ENCODE measurements around the gene ORC2. TPM values are rescaled to one million over a fixed set of nuclear protein-coding genes. Genes with fewer than 3 reads are reported as not detected.
A peak's percentile ranks its signal among the peaks of the same experiment; 100 is the strongest.

Gene ORC2
- total and polyA plus RNA-seq, 2 experiments from 2014 or later: 8.8 to 14.9 TPM

DNA sequence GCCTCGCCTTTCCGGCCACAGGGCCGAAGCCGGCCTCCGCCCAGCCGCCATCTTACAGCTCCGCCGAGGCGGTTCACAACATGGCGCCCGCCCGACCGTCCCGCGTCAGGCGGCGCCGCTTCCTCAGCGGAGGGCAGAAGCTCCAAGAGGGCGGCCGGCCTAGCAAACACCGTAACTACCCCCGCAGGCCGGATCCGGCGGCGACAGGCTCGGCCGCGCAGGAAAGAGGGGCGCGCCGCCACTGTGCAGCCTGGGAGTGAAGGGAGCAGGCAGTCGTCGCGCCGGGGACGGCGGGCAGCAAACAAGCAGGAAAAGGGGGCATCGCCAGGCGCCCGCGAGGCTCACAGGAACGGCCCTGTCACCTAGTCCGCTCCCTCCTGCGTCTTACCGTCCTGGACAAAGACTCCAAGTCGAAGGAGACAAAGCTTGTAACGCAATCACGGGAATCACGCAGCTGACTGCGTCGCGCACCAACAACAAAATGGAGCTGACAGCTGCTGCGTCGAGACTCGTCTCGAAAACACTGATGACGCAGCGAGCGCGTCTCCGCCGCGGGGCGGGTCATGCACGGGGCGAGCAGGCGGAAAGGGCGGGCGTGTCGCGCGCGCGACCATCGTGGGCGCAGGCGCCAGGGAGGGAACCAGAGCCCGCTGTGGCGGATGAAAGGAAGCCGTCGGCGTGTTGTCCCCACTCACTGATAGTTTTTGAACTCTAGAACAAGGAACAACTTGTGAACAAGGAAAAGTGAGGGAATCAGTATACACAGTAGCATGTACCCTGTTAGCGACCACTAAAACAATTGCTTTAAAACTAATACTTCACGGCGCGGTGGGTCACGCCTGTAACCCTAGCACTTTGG, 99.1 kb downstream of the ORC2 start, which contains the start of gene CLK1:
TSS of gene CLK1 (minus strand) at position 483 of the 859 bp plus-strand sequence. CDS start 2,796 bp downstream, outside the sequence.
- no peaks in the 10 kb centered on the region for H3K27me3 ChIP-seq
- peak within 1 kb of the TSS; percentile 99 for H3K27ac ChIP-seq
- H3K9me3 ChIP-seq (ENCODE audit: low read depth): no peaks in the 10 kb centered on the region
- peaks cover 31% of the 10 kb centered on the region for H3K4me1 ChIP-seq (ENCODE audit: low read depth)
- peak; percentile 93 to 95 for DNase-seq (ENCODE audit: low read depth in 1 of 2, low spot score in 1 of 2)
- peak within 1 kb of the TSS; percentile 65 for H3K4me3 ChIP-seq
- TF ChIP-seq, protein P1, sequence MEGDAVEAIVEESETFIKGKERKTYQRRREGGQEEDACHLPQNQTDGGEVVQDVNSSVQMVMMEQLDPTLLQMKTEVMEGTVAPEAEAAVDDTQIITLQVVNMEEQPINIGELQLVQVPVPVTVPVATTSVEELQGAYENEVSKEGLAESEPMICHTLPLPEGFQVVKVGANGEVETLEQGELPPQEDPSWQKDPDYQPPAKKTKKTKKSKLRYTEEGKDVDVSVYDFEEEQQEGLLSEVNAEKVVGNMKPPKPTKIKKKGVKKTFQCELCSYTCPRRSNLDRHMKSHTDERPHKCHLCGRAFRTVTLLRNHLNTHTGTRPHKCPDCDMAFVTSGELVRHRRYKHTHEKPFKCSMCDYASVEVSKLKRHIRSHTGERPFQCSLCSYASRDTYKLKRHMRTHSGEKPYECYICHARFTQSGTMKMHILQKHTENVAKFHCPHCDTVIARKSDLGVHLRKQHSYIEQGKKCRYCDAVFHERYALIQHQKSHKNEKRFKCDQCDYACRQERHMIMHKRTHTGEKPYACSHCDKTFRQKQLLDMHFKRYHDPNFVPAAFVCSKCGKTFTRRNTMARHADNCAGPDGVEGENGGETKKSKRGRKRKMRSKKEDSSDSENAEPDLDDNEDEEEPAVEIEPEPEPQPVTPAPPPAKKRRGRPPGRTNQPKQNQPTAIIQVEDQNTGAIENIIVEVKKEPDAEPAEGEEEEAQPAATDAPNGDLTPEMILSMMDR (IDR thresholded peaks at IDR 0.05; ENCODE audit: low read depth, low read length): no peak
- peaks cover 19% of the 10 kb centered on the region for H3K36me3 ChIP-seq

DNA sequence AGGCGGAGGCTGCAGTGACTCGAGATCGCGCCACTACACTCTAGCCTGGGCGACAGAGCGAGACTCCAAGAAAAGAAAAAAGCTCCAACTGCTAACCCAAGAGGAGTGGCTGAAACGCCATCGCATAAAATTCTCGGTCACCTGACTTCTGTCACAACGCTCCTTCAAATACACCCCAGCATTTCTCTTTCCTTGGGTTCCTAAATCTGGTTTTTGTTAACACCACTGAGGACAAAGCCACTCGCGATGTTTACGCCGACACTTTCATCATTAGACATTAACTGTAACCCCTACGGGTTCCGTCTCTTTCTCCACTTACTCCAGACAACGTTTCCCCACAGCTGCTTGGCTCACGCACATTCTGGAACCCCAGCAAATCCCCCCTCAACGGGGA, 99.7 kb downstream of the ORC2 start:
- Histone ChIP-seq H3K36me3 (peaks cover 25% of the 10 kb centered on the region), H3K4me3 (peak overlapping the region; percentile 65), H3K9me3 (ENCODE audit: low read depth) (no peaks in the 10 kb centered on the region), H3K27ac (peak overlapping the region; percentile 99), H3K4me1 (ENCODE audit: low read depth) (peaks cover 31% of the 10 kb centered on the region), H3K27me3 (no peaks in the 10 kb centered on the region)
- DNase-seq (ENCODE audit: low read depth in 1 of 2, low spot score in 1 of 2): peak in 1 of 2 donors; percentile 31
- TF ChIP-seq, protein P1 (IDR thresholded peaks at IDR 0.05; ENCODE audit: low read depth, low read length): no peak

DNA sequence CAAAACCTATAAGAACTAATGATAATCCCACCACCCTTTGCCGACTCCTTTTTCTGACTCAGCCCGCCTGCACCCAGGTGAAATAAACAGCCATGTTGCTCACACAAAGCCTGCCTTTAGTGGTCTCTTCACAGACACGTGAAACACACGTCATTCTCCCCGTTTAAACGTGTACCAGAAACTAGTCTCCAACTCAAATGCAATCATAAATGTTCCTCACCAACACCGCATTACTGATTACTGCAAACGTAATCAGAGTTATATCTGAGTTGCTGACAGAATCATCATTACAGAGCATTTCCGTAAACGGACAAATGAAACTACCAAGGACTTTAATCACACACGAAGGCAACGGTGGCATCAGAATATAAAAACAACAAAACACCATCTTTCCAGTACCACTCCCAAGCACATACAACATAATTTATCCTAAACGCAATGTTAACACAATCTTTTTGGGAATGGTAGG, 100.9 kb downstream of the ORC2 start:
- no peaks in the 10 kb centered on the region for H3K9me3 ChIP-seq (ENCODE audit: low read depth)
- peaks cover 35% of the 10 kb centered on the region for H3K36me3 ChIP-seq
- no peaks in the 10 kb centered on the region for H3K27me3 ChIP-seq
- peak overlapping the region; percentile 65 for H3K4me3 ChIP-seq
- peak overlapping the region; percentile 99 for H3K27ac ChIP-seq
- peaks cover 31% of the 10 kb centered on the region for H3K4me1 ChIP-seq (ENCODE audit: low read depth)
- TF ChIP-seq, protein P1 (IDR thresholded peaks at IDR 0.05; ENCODE audit: low read depth, low read length): no peak
- DNase-seq (ENCODE audit: low read depth in 1 of 2, low spot score in 1 of 2): peak; percentile 52 to 67

DNA sequence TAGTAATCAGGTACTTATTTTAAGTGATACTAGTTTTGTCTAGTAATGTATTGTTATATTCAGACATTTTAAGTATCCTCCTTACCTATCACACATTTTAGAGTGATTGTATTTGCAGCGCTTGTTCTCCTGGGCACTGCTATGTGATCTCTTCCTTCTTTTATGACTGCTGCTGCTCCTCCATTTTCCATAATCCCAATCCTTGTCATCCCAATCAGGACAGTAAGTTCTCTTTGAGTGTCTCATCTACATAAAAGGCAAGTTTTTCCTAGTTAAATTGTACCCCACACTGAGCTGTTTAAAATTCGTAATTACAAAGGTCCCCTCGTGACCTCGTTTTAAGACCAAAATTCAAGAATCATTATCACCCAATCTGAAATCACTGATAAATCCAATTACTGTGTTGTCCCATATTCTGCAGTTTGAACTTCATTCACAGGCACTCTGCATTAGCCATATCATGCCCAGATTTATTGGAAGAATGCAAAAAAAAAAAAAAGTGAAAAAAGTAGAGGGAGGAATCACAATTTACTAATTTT, 101.8 kb downstream of the ORC2 start:
- no peaks in the 10 kb centered on the region for H3K9me3 ChIP-seq (ENCODE audit: low read depth)
- no peaks in the 10 kb centered on the region for H3K27me3 ChIP-seq
- DNase-seq (ENCODE audit: low read depth in 1 of 2, low spot score in 1 of 2): no peak
- peak overlapping the region; percentile 65 for H3K4me3 ChIP-seq
- peaks cover 31% of the 10 kb centered on the region for H3K4me1 ChIP-seq (ENCODE audit: low read depth)
- TF ChIP-seq, protein P1 (IDR thresholded peaks at IDR 0.05; ENCODE audit: low read depth, low read length): no peak
- peaks cover 44% of the 10 kb centered on the region for H3K36me3 ChIP-seq
- no peak overlapping the region for H3K27ac ChIP-seq

DNA sequence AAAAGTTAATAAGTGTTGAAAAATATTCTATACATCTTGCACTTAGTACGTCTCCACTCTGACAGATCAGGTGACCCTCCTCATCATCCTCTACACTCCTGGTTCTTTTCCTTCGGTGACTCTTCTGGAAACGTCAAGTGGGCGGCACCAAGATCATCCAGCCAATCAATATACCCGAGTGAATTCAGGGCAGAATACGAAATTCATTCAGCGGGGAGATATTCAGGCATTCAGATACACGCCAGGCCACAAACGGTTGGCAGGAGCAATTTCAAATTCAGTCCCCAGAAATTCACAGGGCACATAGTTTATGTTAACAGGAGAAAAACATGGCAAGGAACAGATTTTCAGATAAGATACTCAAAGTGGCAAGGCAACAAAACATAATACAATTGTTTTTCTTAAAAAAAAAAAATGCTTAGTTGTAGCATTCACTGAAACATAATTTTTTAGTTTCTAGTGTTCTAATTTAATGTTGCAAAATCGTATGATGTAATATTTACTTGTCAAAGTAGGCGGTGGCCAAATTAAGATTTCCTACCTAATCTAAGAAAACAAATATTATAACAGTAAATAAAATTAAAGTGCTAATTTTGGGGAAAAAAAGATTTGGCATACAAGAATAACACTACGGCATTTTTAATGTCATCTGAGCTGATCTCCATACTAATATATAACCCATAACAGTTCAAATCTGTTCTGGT, 103.2 kb downstream of the ORC2 start:
- TF ChIP-seq, protein P1 (IDR thresholded peaks at IDR 0.05; ENCODE audit: low read depth, low read length): no peak
- peak in 1 of 2 donors; percentile 36 for DNase-seq (ENCODE audit: low read depth in 1 of 2, low spot score in 1 of 2)
- Histone ChIP-seq H3K27me3 (no peaks in the 10 kb centered on the region), H3K36me3 (peaks cover 59% of the 10 kb centered on the region), H3K9me3 (ENCODE audit: low read depth) (no peaks in the 10 kb centered on the region), H3K4me3 (peak overlapping the region; percentile 3), H3K27ac (peak overlapping the region; percentile 12), H3K4me1 (ENCODE audit: low read depth) (peaks cover 29% of the 10 kb centered on the region)
